ENCODE data around the gene RFTN2. TPM values are rescaled to one million over a fixed set of nuclear protein-coding genes. Genes with fewer than 3 reads are reported as not detected.
A peak's percentile ranks its signal among the peaks of the same experiment; 100 is the strongest.

The RFTN2 gene
- total and polyA plus RNA-seq, 2 experiments from 2014 or later = 2.8 to 5.9 TPM

DNA sequence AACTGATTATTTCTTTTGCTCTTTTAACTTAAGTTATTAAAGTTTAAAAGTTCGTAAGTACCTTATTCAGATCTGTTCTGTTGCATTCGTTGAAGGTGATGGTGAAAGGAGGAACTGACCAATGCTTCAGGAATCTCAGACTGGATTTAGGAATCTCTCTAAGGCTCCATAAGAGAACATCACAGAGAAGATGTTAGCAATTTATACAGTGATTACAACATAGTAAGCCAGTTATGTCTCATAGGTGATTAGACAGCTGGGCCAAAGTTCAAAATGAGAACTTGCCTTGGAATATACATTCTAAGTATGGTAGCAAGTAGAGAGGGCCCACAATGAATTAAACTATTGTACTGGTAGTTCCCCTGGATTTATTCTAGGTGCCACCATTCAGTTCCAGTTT, 32.9 kb upstream of the RFTN2 start:
- H3K9me3 ChIP-seq (ENCODE audit: low read depth) = no peaks in the 10 kb centered on the region
- peak overlapping the region; percentile 76 for H3K4me3 ChIP-seq
- no peak overlapping the region for H3K27ac ChIP-seq
- no peaks in the 10 kb centered on the region for H3K36me3 ChIP-seq
- peaks cover 21% of the 10 kb centered on the region for H3K4me1 ChIP-seq (ENCODE audit: low read depth)
- no peak for TF ChIP-seq CTCF (IDR thresholded peaks at IDR 0.05; ENCODE audit: low read depth, low read length)
- peak in 1 of 2 donors; percentile 74 for DNase-seq (ENCODE audit: low read depth in 1 of 2, low spot score in 1 of 2)
- H3K27me3 ChIP-seq = no peaks in the 10 kb centered on the region

GRCh38 chr2:197707316-197708213, 32.2 kb upstream of the RFTN2 start:
- peaks cover 21% of the 10 kb centered on the region for H3K4me1 ChIP-seq (ENCODE audit: low read depth)
- no peaks in the 10 kb centered on the region for H3K27me3 ChIP-seq
- peak; percentile 48 to 72 for DNase-seq (ENCODE audit: low read depth in 1 of 2, low spot score in 1 of 2)
- H3K36me3 ChIP-seq = no peaks in the 10 kb centered on the region
- H3K9me3 ChIP-seq (ENCODE audit: low read depth) = no peaks in the 10 kb centered on the region
- peak overlapping the region; percentile 76 for H3K4me3 ChIP-seq
- TF ChIP-seq CTCF (IDR thresholded peaks at IDR 0.05; ENCODE audit: low read depth, low read length) = peak; percentile 69
- H3K27ac ChIP-seq = no peak overlapping the region

GRCh38 chr2:197706839-197707207, 31.4 kb upstream of the RFTN2 start:
- no peak for DNase-seq (ENCODE audit: low read depth in 1 of 2, low spot score in 1 of 2)
- Histone ChIP-seq H3K27ac (no peak overlapping the region), H3K4me3 (peak overlapping the region; percentile 76), H3K27me3 (no peaks in the 10 kb centered on the region), H3K4me1 (ENCODE audit: low read depth) (peaks cover 21% of the 10 kb centered on the region), H3K9me3 (ENCODE audit: low read depth) (no peaks in the 10 kb centered on the region), H3K36me3 (no peaks in the 10 kb centered on the region)
- TF ChIP-seq CTCF (IDR thresholded peaks at IDR 0.05; ENCODE audit: low read depth, low read length) = no peak

GRCh38 chr2:197705912-197706838, 30.8 kb upstream of the RFTN2 start:
- no peak overlapping the region for H3K27ac ChIP-seq
- DNase-seq (ENCODE audit: low read depth in 1 of 2, low spot score in 1 of 2) = no peak

More at GRCh38 chr2:197705912-197706838, 30.8 kb upstream of the RFTN2 start:
- no peak for TF ChIP-seq CTCF (IDR thresholded peaks at IDR 0.05; ENCODE audit: low read depth, low read length)
- no peaks in the 10 kb centered on the region for H3K9me3 ChIP-seq (ENCODE audit: low read depth)
- no peaks in the 10 kb centered on the region for H3K27me3 ChIP-seq
- no peaks in the 10 kb centered on the region for H3K36me3 ChIP-seq
- H3K4me3 ChIP-seq = peak overlapping the region; percentile 76
- H3K4me1 ChIP-seq (ENCODE audit: low read depth) = peaks cover 21% of the 10 kb centered on the region
